GM19043 (cell line): ENCODE results near the gene DYRK1A.

Experiments used
- ATAC-seq: cut with Tn5 transposase; IDR thresholded peaks from one replicate; pipeline ENCODE4 v1.9.1; 2021; ENCODE audit warnings: low read depth; ENCODE audit not compliant: unreplicated experiment

Gene DYRK1A

GRCh38 chr21:37364722-37365121 lies 1.9 kb upstream of the DYRK1A start:
- ATAC-seq: no peak

- peak; percentile 27 for ATAC-seq
Measured at GRCh38 chr21:37365517-37366481, 774 bp upstream of the DYRK1A start.

DNA sequence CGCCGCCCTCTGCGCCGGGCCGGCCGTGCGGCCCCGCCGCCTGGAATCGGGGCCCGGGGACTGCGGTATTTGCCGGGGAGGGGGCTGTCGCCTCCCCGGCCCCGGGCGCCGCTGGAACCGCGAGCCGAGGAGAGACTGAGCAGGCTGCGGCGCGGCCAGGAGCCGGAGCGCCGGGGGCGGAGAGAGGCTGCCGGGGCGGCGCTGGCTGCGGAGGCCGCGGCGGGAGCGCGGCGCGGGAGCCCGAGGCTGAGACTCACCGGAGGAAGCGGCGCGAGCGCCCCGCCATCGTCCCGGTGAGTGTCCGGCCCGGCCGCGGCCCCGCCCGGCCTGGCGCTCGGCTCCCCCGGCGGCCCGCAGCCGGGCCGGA lies 746 bp downstream of the DYRK1A start:
- ATAC-seq: no peak

- ATAC-seq: no peak
Measured at GRCh38 chr21:37367703-37368540, 1.3 kb downstream of the DYRK1A start.

DNA sequence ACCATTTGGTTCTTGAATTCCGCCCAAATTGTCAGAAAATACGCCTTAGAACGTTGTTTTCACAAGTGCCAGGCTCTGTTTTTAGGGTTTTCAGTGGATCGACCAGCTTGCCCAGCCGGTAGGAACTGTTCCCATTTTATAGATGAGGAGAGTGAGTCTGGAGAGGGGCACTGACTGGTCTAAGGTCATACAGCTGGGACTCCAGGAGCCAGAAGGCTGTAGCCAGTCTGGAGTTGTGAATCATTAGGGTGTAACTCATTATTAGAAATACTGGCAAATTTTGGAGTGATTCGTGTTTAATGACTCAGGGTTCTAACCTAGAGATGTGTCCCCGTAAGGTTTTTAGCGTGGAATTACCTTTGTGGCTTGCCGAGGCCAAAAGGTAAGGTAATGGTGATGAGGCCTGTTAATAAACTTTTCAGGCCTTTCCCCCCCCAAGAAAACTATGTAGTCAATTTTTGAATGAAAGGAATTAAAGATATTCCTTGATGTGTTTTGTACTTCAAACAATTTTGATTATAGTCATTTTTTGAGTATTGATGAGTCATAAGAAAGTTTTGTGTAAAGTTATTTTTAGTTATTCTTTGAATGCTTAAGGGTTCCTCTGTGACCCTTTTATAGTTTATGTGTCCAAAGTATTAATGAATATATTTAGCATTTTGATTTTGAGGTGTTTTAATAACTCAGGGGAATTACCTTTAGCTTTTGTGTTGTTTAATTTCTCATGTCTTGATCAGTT lies 2.1 kb downstream of the DYRK1A start:
- no peak for ATAC-seq

DNA sequence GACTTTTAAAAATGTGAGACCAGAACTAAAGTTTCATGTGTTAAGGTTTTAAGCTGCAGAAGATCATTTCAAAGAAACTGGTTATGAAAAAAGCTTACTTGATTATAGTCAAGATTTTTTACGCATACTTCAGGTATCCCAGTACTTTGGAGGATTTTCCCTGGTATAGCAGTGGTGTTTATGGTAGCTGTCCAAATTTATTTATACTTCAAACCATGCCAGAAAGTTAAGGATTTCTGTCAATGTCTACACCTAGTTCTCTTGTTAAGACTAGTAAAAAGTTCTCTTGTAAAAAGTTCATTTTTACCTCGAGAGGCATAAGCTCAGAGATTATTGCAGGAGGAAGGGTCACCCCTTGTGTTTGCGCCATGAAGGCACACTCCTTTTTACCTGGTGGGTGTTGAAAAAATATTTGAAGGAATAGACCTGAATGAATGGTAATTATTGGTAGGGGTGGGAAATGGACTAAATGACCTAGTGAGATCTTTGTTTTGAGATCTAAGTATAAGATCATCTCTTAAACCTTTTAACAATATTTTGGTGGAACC lies 2.8 kb downstream of the DYRK1A start:
- no peak for ATAC-seq

GRCh38 chr21:37370152-37371040 lies 3.8 kb downstream of the DYRK1A start:
- ATAC-seq: no peak

GRCh38 chr21:37371041-37371397 lies 4.4 kb downstream of the DYRK1A start:
- no peak for ATAC-seq

DNA sequence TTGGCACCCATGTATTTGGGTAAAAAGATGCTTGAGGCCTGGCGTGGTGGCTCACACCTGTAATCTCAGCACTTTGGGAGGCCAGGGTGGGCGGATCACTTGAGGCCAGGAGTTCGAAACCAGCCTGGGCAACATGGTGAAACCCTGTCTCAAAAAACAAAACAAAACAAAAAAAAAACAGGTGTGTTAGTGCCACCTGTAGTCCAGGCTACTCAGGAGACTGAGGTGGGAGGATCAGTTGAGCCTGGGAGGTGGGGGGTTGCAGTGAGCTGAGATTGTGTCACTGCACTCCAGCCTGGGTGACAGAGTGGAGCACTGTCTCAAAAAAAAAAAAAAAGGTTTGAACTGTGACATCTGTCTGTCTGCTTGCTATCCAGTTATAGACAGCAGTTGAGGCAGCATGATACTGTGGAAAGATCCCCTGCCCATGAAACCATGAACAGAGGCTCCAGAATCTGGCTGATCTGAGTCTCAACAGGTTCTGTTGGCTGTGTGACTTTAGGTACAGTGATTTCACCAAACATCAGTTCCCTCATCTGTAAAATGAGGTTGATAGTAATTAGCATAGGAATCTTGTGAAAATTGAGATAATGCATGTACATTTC lies 5.7 kb downstream of the DYRK1A start:
- no peak for ATAC-seq

GRCh38 chr21:37372951-37373350 lies 6.4 kb downstream of the DYRK1A start:
- no peak for ATAC-seq

GRCh38 chr21:37373539-37373938 lies 7.0 kb downstream of the DYRK1A start:
- no peak for ATAC-seq

GRCh38 chr21:37374027-37374426 lies 7.5 kb downstream of the DYRK1A start:
- ATAC-seq: no peak

GRCh38 chr21:37375866-37376574 lies 9.4 kb downstream of the DYRK1A start:
- no peak for ATAC-seq

DNA sequence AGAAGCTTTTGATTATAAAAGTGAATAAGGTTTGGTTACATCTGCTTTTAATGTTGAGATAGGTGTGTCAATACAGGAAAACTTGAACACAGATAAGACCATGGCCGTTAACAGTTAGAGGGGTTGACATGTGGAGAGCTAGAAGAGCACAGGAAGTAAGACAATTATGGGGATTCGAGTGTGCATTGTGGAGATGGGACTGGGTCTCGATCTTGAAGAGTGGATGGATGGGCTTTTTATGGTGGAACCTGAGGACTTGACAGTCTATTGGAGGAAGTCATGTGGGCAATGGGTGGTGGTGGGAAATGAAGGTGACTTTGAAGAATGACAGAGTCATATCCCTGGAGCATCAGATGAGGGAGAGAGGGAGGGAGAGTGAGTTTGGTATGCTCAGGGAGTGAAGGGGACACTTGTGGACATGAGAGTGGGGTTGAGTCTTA lies 12.1 kb downstream of the DYRK1A start:
- no peak for ATAC-seq

GRCh38 chr21:37380349-37381323 lies 14.1 kb downstream of the DYRK1A start:
- no peak for ATAC-seq

GRCh38 chr21:37381883-37382585 lies 15.5 kb downstream of the DYRK1A start:
- ATAC-seq: no peak

- ATAC-seq: no peak
Measured at GRCh38 chr21:37383086-37383485, 16.5 kb downstream of the DYRK1A start.
